ENCODE data around the gene RFWD3. TPM values are rescaled to one million over a fixed set of nuclear protein-coding genes. Genes with fewer than 3 reads are reported as not detected.

The RFWD3 gene
- total RNA-seq, 1 donor from 2014 or later = 22.5 TPM

GRCh38 chr16:74601126-74601871, 65.4 kb downstream of the RFWD3 start:
- Histone ChIP-seq H3K36me3 (peaks cover 16% of the 10 kb centered on the region), H3K27me3 (ENCODE audit: low read depth) (no peaks in the 10 kb centered on the region), H3K27ac (no peak overlapping the region), H3K4me3 (no peak overlapping the region), H3K4me1 (peaks cover 44% of the 10 kb centered on the region), H3K9me3 (no peaks in the 10 kb centered on the region)
- ATAC-seq (no peak), DNase-seq (no peak)
- TF ChIP-seq CTCF (IDR thresholded peaks at IDR 0.05) = no peak
- intact Hi-C loops (cut with DNase I) = no loop called here

GRCh38 chr16:74596586-74596985, 70.1 kb downstream of the RFWD3 start:
- no peak for DNase-seq
- no peak for ATAC-seq
- peaks cover 16% of the 10 kb centered on the region for H3K36me3 ChIP-seq
- no peak overlapping the region for H3K27ac ChIP-seq
- H3K9me3 ChIP-seq = no peaks in the 10 kb centered on the region
- no peaks in the 10 kb centered on the region for H3K27me3 ChIP-seq (ENCODE audit: low read depth)
- no peak for TF ChIP-seq CTCF (IDR thresholded peaks at IDR 0.05)
- H3K4me3 ChIP-seq = no peak overlapping the region
- intact Hi-C loops (cut with DNase I) = no loop called here
- H3K4me1 ChIP-seq = peaks cover 10% of the 10 kb centered on the region

DNA sequence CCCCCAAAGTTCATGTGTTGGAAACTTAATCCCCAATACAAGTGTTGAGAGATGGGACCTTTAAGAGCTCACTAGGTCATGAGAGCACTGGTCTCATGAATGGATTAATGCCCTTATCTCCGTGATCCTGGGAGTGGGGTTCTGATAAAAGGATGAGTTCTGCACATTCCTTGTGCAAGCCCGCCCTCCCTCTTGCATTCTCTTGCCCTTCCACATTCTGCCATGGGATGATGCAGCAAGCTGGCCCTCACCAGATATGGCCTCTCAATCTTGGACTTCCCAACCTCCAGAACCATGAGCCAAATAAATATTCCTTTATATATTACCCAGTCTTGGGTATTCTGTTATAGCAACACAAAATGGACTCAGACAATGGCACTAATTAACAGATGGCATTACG, 73.8 kb downstream of the RFWD3 start:
- Histone ChIP-seq H3K27ac (no peak overlapping the region), H3K27me3 (ENCODE audit: low read depth) (no peaks in the 10 kb centered on the region), H3K9me3 (no peaks in the 10 kb centered on the region), H3K4me1 (no peaks in the 10 kb centered on the region), H3K4me3 (no peak overlapping the region), H3K36me3 (peaks cover 8% of the 10 kb centered on the region)
- ATAC-seq (no peak), DNase-seq (no peak)
- intact Hi-C loops (cut with DNase I) = no loop called here
- TF ChIP-seq CTCF (IDR thresholded peaks at IDR 0.05) = no peak

GRCh38 chr16:74591876-74592650, 74.6 kb downstream of the RFWD3 start:
- ATAC-seq (peak in 1 of 2 donors; percentile 32), DNase-seq (no peak)
- no peak for TF ChIP-seq CTCF (IDR thresholded peaks at IDR 0.05)
- H3K36me3 ChIP-seq = peaks cover 7% of the 10 kb centered on the region
- no peak overlapping the region for H3K4me3 ChIP-seq
- H3K9me3 ChIP-seq = no peaks in the 10 kb centered on the region
- H3K4me1 ChIP-seq = no peaks in the 10 kb centered on the region
- no peak overlapping the region for H3K27ac ChIP-seq
- intact Hi-C loops (cut with DNase I) = no loop called here
- H3K27me3 ChIP-seq (ENCODE audit: low read depth) = no peaks in the 10 kb centered on the region

DNA sequence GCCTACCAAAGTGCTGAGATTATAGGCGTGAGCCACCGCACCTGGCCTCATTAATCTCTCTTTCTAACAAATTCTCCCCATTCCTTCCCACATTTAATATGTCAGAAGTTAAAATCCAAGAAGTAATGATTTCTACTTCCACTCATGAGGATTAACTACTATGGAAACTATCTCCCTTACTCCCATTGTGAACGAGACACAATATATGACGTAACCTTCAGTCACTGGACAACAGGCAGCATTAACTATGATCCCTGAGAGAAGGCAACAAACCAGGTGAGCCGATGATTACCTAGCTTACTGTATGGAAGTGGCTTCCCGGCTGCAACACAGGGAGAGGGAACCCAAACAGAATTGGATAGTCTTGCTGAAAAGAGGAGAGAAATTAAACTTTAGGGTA, 79.7 kb downstream of the RFWD3 start:
- DNase-seq (no peak), ATAC-seq (no peak)
- intact Hi-C loops (cut with DNase I) = no loop called here
- no peaks in the 10 kb centered on the region for H3K36me3 ChIP-seq
- no peaks in the 10 kb centered on the region for H3K9me3 ChIP-seq
- H3K4me3 ChIP-seq = no peak overlapping the region
- H3K27ac ChIP-seq = no peak overlapping the region
- no peaks in the 10 kb centered on the region for H3K27me3 ChIP-seq (ENCODE audit: low read depth)
- no peak for TF ChIP-seq CTCF (IDR thresholded peaks at IDR 0.05)
- peaks cover 11% of the 10 kb centered on the region for H3K4me1 ChIP-seq
